NCI-H146 treated with DMSO at 0.1 percent for 48 hours (cell line): ENCODE data around the gene ABCC8.

Experiments used
- DNase-seq: peaks from one replicate; lab custom pipeline; 2025; ENCODE audit not compliant: unreplicated experiment; lab: John Stamatoyannopoulos, UW

Gene ABCC8

DNA sequence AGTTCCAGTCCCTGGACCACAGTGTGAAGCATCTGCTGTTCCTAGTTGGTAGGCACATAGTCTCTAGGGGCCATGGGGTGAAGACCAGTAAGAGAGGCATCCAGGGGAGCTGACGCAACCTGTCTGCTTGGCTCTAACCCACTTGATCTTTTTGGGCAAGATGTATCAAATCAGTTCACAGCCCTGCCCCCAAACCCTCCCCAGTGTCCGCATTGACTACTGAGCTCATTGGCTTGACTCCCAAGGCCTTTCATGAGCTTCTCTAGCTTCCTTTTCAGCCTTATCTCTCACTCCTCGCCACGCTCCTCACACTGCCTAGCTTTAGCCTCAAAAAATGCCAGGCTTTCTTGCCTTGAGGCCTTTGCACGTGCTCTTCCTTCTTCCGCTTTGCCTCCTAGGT, 29.7 kb upstream of the ABCC8 start:
- DNase-seq: no peak

- no peak for DNase-seq
Observed at GRCh38 chr11:17505146-17505545, 28.5 kb upstream of the ABCC8 start.

- DNase-seq: peak; percentile 39
Observed at GRCh38 chr11:17504330-17505107, 27.9 kb upstream of the ABCC8 start.

DNA sequence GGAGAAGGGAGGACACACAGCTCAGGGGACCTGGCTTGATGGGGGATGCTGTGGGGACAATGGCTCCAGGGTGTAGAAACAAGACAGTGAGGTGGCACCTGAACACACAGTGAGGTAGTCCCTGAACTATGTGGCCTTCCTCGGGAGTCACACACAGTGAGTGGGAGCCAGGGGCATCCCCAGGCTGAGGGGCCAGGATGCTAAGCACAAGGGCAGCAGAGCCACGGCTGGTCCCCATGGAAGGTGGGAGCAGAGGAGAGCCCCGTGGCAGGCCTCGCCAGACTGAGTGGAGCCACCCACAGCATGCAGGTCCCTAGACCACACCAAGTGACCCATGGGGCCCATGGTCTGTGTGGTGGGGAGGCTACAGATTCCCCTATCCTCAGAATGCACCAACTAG, 26.0 kb upstream of the ABCC8 start:
- no peak for DNase-seq

DNA sequence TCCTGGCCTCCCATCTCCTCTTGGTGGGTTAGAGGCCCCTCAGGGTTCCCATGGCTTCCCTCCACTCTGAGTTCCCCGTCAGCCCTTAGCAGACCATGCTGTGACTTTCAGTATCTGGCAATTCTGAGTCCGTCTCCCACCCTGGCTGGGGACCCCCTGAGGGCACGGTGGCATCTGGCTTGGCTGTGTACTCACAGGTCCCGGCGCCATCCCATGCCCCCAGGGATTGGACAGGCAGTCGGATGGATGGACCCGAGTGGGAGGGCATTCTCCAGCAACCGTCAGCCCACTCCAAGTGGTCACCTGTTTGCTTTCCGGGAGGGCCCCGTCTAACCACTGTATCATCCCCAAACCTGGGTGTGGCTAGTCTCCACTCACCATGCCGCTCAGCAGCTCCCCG, 24.0 kb upstream of the ABCC8 start:
- DNase-seq: no peak

- DNase-seq: peak; percentile 38
Observed at GRCh38 chr11:17498475-17498874, 21.8 kb upstream of the ABCC8 start.

GRCh38 chr11:17498058-17498457, 21.4 kb upstream of the ABCC8 start:
- peak; percentile 56 for DNase-seq

DNA sequence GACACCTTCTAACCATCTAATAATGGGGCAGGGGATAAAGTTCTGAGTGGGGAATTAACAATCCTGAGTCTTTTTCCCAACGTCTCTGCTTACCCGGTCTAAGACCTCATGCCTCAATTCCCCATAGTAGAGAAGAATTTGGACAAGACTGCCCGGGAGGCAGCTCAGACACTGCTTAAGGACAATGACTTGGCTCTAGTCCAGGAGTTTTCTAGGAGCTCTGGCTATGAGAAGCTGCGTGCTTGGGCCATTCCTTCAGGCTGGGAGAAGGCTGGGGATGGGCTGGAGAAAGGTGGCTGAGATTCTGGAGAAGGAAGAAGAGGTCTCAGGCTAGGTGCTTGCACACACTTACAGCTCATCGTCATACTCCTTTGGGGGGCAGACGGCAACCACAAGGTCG, 19.8 kb upstream of the ABCC8 start:
- DNase-seq: no peak

GRCh38 chr11:17494019-17494418, 17.4 kb upstream of the ABCC8 start:
- no peak for DNase-seq

DNA sequence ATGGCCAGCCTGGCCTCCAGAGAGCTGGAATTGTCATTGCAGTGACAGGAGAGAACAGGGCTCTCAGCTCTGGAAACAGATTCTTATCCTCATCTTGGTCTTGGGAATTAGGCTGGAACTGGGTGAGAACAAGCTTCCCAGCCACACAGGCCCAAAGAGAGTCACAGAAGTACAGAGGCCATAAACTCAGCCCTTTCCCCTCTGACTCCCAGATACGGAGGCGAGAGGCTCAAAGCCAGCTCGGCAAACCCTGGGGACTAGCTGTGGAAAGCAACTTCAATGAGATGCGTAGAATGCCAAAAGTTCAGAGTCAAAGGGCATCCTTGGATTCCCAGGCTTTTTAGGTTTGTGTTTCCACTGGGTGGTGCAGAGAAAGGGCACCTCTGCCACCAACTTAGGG, 14.3 kb upstream of the ABCC8 start:
- no peak for DNase-seq

- no peak for DNase-seq
Observed at GRCh38 chr11:17490232-17490631, 13.6 kb upstream of the ABCC8 start.

- no peak for DNase-seq
Observed at GRCh38 chr11:17489751-17490150, 13.1 kb upstream of the ABCC8 start.

- no peak for DNase-seq
Observed at GRCh38 chr11:17488563-17488962, 11.9 kb upstream of the ABCC8 start.

GRCh38 chr11:17486646-17487045, 10.0 kb upstream of the ABCC8 start:
- DNase-seq: no peak

GRCh38 chr11:17483505-17483904, 6.9 kb upstream of the ABCC8 start:
- DNase-seq: no peak

DNA sequence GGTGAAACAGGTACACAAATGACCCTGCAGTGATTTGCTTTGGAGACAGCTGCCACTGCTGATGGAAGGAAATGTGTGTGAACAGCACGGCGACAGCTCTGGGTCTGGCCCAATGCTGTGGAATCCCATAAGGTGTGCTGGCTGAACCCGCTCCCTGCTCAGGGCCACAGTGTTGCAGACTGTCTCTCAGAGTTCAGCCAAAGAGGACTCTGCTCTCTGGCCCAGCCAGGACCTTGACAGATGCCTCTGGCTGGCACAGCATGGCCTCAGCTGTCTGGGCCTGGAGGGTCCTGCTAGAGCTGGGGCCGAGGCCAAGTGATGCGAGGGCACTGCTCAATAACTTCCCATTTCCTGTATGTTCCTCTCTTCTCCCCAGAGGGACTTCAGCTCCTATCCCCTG, 5.3 kb upstream of the ABCC8 start:
- DNase-seq: no peak

DNA sequence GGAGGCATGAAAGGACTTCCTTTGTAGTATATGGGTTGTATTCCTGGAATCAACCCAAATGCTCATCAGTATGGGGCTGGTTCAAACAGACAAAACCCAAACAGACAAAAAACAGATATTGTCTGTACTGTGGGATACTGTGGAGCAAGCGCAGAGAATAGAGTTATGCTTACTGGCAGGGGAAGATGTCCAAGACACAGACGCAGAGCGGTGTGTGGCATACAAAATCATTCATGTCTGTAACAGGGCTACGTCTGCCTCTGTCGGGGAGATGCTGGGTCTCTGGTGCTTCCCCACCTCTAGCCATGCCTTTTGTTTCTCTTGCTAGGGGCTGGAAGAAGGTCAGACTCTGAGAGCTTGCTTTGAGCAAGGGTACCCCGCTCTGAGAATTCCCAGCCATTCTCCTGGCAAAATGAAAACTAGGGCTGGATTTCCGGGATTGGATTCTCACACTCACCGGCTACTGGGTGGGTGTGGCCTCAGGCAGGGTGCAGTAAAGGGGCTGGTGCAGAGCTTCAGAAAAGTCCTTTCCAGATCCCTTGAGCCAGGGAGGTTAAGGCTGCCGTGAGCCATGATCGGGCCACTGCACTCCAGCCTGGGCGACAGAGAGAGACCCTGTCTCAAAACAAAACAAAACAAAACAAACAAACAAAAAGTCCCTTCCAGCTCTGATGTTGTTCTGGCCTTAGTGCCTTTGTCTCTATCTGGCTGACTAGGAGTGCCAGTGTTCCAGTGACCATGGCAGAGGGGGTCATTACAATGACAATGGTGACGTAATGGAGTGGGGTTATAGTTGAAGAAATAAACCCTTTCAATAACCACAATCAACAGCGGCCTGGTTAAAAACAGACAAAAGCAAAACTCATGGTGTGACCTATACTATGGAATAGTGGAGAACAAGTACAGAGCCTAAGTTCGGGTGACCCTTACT, 2.9 kb upstream of the ABCC8 start:
- DNase-seq: no peak

- no peak for DNase-seq
Observed at GRCh38 chr11:17478070-17478469, 1.4 kb upstream of the ABCC8 start.

DNA sequence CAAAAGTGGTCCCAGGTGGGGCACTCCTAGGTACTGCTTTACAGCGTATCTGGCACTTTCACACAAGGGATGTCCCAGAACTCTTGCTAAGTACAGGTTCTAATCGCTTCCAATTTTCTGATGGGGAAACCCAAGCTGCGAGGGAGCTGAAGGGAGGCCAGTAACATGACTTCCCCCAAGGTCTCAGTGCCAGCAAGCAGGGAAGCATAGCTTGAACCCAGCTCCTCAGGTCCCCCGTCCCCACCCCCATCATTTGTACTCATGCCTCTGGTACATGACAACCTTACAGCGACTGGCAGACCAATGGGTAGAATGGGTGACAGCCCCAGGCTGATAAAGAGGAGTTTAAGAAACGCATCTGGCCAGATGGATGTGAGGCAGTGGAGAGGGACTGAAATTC, 716 bp upstream of the ABCC8 start:
- no peak for DNase-seq

DNA sequence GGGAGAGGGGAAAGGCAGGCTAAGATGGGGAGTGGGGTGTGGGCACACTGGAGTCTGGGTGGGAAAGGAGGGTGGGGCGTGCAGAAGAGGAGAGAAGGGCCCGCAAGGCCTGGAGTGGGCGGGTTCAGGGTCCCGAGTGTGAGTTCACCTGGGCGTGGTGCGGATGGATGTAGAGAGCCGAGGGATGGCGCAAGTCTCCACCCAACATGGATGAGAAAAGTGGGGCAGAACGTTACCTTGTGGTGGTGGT, 364 bp upstream of the ABCC8 start:
- no peak for DNase-seq

GRCh38 chr11:17475666-17476316, 854 bp downstream of the ABCC8 start:
- DNase-seq: no peak
